Fibroblast of skin of right biceps (primary cell): ENCODE data around the gene ACTN4.
"Not testable (repeated sequence)": the region's sequence is repeated elsewhere in the genome, so short reads cannot be mapped to it uniquely, and the experiment has no call there.

Experiments used
- DNase-seq: peaks from one replicate; pipeline ENCODE4 v3.0.0-alpha.2; 2013

Gene ACTN4

GRCh38 chr19:38742906-38743305 lies 95.5 kb downstream of the ACTN4 start:
- no peak for DNase-seq

- DNase-seq, result no peak
Observed at GRCh38 chr19:38743394-38744297, 96.2 kb downstream of the ACTN4 start.

- no peak for DNase-seq
Observed at GRCh38 chr19:38744298-38744681, 96.8 kb downstream of the ACTN4 start, which contains the start of gene CAPN12. CAPN12 (minus strand) TSS chr19:38744474; CDS start chr19:38744165, 309 bp downstream.

GRCh38 chr19:38744874-38745273 lies 97.4 kb downstream of the ACTN4 start:
- no peak for DNase-seq

DNA sequence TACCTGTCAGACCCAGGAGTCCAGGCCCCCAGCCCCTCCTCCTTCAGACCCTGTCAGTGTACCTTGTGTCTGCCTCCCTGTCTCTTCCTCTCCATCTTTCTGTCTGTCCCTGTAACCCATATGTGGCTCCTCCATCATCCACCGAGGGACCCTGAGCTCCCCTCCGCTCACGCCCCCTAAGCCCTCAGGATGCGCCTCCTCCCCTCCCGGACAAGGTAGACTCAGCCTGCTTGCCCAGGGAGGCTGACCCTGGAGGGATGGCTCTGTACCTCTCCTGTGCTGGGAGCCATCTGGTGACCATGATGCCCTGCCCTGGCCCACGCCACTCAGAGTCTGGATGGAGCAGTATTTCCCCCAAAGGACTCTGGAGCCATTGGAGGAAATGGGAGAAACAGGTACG lies 97.9 kb downstream of the ACTN4 start:
- DNase-seq, result no peak

DNA sequence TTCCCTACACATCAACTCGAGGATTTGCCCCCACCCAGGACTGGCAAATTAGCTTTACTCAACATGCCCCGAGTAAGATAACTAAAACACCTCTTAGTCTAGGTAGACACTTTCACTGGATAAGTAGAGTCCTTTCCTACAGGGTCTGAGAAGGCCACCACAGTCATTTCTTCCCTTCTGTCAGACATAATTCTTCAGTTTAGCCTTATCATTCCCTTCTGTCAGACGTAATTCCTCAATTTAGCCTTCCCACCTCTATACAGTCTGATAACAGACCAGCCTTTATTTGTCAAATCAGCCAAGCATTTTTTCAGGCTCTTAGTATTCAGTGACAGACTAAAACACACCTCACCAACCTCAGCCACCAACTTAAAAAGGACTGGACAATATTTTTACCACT lies 106.3 kb downstream of the ACTN4 start:
- not testable (repeated sequence) for DNase-seq

- not testable (repeated sequence) for DNase-seq
Observed at GRCh38 chr19:38754196-38754595, 106.7 kb downstream of the ACTN4 start.

GRCh38 chr19:38759590-38760003 lies 112.1 kb downstream of the ACTN4 start:
- no peak for DNase-seq

DNA sequence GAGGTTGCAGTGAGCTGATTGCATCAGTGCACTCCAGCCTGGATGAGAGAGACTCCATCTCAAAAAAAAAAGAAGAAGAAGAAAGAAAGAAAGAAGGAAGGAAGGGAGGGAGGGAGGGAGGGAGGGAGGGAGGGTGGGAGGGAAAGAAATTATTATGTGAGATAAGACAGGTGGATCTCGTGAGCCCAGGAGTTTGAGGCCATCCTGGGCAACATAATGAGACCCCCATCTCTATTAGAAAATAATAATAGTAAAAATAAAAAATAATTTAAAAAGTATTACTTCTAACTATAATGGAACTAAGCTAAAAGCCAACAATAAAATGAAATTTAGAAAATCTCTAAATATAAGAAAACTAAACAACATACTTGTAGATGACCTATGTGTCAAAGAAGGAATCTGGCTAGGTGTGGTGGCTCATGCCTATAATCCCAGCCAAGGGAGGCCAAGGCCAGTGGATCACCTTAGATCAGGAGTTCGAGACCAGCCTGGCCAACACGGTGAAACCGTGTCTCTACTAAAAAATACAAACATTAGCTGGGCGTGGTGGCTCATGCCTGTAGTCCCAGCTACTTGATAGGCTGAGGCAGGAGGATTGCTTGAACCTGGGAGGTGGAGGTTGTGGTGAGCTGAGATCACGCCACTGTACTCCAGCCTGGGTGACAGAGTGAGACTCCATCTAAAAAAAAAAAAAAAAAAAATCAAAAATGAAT lies 113.5 kb downstream of the ACTN4 start:
- DNase-seq, result not testable (repeated sequence)

- DNase-seq, result not testable (repeated sequence)
Observed at GRCh38 chr19:38761884-38762389, 114.5 kb downstream of the ACTN4 start.

GRCh38 chr19:38763795-38764220 lies 116.4 kb downstream of the ACTN4 start:
- DNase-seq, result no peak

- DNase-seq, result no peak
Observed at GRCh38 chr19:38765214-38765613, 117.8 kb downstream of the ACTN4 start.

DNA sequence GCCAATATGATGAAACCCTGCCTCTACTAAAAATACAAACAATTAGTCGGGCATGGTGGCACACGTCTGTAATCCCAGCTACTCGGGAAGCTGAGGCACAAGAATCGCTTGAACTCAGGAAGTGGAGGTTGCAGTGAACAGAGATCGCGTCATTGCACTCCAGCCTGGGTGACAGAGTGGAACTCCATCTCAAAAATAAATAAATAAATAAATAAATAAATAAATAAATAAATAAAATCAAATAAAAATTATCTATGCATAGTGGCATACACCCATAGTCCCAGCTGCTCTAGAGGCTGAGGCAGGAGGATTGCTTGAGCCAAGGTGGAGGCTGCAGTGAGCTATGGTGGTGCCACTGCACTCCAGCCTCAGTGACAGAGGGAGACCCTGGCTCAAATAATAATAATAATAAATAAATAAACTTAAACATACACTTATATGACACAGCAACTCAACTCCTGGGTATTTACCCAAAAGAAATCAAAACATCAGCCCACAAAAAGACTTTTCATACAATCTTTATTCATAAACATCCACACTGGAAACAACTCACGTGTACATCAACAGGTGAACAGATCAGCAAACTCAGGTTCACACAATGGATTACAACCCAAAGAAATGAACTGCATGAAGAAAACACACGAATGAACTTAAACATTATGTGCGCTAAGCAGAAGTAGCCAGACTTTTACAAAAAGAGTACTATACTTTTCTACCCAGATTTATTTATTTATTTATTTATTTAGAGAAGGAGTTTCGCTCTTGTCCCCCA lies 119.0 kb downstream of the ACTN4 start:
- no peak for DNase-seq

- peak; percentile 70 for DNase-seq
Observed at GRCh38 chr19:38769635-38770211, 122.3 kb downstream of the ACTN4 start.

DNA sequence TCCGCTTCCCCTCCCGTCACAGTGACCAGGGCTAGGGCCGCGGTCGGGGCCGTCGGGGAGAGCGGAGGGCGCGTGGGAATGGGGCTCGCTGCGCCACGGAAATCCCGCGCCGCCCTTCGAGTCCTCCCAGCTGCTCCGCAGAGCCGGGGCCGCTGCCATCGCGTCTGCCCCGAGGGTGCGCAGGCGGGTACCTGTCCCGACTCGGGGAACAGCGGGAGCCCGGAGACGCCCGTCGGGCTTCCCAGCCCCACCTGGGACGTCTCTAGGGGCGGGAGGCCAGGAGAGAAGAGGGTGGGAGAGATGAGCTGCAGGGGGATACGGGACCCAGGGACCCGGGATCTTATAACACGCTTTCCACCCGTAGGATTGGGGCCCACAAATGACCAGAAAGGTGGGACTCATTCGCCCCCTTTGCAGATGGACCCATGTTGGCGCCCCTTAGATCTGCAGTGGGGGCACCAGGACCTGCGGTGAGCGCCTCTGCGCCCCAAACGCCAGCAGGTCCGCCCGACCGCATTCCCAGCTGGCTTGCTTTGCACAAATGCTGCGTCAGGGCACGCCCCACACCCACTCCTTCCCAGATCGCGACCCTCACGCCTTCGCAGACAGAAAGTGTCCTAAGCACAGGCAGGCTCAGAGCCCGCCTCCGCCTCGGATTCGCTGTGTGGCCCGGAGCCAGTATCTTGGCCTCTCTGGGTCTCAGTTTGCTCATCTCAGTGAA lies 122.9 kb downstream of the ACTN4 start:
- DNase-seq, result not testable (repeated sequence)

- not testable (repeated sequence) for DNase-seq
Observed at GRCh38 chr19:38770949-38771275, 123.5 kb downstream of the ACTN4 start.

DNA sequence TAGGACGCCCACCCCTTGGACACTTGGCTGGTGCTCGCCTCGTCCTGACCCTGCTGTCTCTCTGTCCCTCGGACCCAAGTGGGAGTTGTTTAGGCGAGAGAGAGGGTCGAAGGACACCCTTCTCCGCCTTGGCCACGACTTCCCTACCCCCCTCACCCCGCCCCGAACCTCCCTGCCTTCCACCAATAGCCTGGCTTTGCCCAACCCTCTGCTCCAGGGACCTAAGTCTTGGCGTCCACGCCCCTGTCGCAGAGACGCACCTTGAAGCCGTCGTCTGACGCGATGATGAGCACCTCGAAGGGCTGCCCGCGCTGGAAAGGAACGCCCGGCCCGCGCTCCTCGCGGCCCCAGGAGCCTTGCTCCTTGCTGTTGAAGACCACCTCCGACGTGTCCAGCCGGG lies 124.1 kb downstream of the ACTN4 start:
- not testable (repeated sequence) for DNase-seq

DNA sequence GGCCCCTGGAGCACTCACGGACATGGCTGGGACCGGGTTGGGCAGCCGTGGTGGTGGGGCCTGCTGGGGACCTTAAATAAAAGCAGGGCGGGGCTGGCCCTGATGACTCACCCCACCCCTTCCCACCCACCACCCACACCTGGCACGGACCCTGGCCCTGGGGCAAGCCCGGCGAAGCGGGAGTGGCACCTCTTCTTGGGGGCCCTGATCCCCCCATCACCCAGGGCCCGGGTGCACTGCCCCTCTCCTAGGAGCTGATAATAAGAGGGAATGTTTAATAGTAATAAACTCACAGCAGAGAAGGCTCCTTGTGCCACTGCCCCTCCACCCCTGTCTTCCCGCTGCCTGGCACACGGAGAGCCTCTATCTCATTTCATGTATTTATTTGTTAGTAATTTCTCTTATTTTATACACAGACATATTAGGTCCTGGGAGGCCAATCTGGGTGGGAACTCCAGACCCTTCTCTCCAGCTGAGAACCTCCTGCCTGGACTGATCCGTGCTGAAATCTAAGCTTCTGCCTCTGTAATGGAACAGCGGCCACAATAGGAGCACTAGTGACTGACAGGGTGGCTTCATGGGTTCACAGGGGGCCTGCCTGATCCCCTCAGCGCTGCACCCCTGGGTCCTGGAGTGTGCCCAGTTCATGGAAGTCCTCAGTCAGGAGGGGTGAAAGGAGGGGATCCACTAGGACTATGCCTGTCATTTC lies 126.2 kb downstream of the ACTN4 start, which contains the start of gene LGALS7:
Gene LGALS7, minus strand, starts transcription at position 49 of the 709 bp plus-strand sequence. Its CDS starts 25 bp downstream, at position 24.
- DNase-seq, result no peak

DNA sequence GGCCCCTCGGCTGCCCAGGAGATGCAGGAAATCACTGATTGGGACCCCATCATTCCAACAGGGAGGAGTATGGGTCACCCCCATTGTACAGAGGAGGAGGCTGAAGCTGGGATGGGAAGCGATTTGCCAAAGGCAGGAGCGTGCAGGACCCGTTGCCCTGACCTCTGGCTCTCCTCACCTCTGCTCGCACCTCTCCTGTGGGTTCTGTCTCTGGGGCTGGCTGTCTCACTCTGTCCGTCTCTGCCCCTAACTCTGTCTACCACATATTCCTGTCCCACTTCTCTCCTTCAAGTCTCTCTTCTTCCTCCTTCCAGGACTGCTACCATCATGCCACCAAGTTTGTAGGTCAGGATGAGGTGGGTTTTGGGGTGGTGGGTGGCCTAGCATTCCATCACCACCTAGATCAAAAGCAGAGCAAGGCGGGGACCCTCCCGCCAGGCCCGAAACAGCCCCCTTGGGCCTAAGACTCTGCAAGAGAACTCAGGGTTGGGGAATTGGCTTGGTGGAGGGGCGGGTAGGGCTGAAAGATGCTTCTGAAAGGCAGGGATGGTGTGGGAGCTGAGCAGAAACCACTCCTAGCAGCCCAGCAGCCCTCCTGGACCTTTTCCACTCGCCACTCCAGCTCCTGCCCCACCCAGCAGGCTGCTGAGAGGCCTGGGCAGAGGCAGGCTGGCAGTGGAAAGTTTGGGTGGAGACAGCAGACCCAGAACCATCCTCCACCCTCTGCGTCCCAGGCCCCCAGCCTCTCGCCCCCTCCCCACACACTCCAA lies 126.9 kb downstream of the ACTN4 start:
- DNase-seq, result no peak

DNA sequence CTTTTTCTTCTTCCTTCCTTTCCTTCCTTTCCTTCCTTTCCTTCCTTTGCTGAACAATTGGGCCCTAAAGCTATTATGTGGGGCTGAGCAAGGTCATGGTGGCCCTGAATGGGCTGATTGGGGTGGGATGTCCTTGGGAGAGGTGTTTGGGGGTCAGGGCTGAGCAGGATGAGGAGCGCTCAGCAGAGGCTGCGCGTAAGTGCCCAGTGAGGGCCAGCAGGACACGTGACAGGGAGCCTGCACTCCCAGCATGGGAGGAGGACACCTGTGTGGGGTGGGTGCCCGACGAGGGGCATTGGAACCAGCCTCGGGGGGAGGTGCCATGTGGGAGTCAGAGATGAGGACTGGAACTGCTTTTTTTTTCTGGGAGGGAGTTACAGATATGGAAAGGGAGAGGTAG lies 131.3 kb downstream of the ACTN4 start:
- no peak for DNase-seq
